Measurements from ENCODE around the gene NFYA.

Gene NFYA

GRCh38 chr6:41072836-41073202 is at the start of gene NFYA:
TSS of gene NFYA (plus strand) at chr6:41072974. CDS start at chr6:41079090, 6,116 bp downstream.
- peak; percentile 100 for DNase-seq

- no peak for DNase-seq
These were observed 49.7 kb upstream of the NFYA start for GRCh38 chr6:41023114-41023513.

- peak; percentile 37 for DNase-seq
These were observed 46.7 kb upstream of the NFYA start for GRCh38 chr6:41025966-41026530.

- no peak for DNase-seq
These were observed 45.5 kb upstream of the NFYA start for GRCh38 chr6:41027241-41027640.

- no peak for DNase-seq
These were observed 44.8 kb upstream of the NFYA start for GRCh38 chr6:41027799-41028560.

- no peak for DNase-seq
These were observed 44.0 kb upstream of the NFYA start for GRCh38 chr6:41028561-41029412.

GRCh38 chr6:41032830-41033229 is 39.9 kb upstream of the NFYA start:
- no peak for DNase-seq

GRCh38 chr6:41033776-41034175 is 39.0 kb upstream of the NFYA start:
- DNase-seq: no peak

GRCh38 chr6:41036186-41036585 is 36.6 kb upstream of the NFYA start:
- no peak for DNase-seq

- DNase-seq: no peak
These were observed 36.2 kb upstream of the NFYA start for GRCh38 chr6:41036601-41037000.

GRCh38 chr6:41037107-41037900 is 35.5 kb upstream of the NFYA start:
- DNase-seq: no peak

GRCh38 chr6:41038205-41038604 is 34.6 kb upstream of the NFYA start:
- DNase-seq: no peak

- no peak for DNase-seq
These were observed 33.4 kb upstream of the NFYA start, which contains the start of gene UNC5CL for GRCh38 chr6:41039060-41039998. TSS of gene UNC5CL (minus strand) at chr6:41039221. CDS start at chr6:41035074, 4,147 bp downstream.

GRCh38 chr6:41040101-41040939 is 32.5 kb upstream of the NFYA start:
- no peak for DNase-seq

- DNase-seq: no peak
These were observed 31.7 kb upstream of the NFYA start for GRCh38 chr6:41040940-41041536.

GRCh38 chr6:41042226-41043055 is 30.3 kb upstream of the NFYA start, which contains the start of gene TSPO2:
TSS of gene TSPO2 (plus strand) at chr6:41042467. CDS start at chr6:41042986, 519 bp downstream.
- no peak for DNase-seq

- no peak for DNase-seq
These were observed 29.6 kb upstream of the NFYA start for GRCh38 chr6:41043151-41043550.

- no peak for DNase-seq
These were observed 27.1 kb upstream of the NFYA start for GRCh38 chr6:41045664-41046063.

GRCh38 chr6:41046084-41046483 is 26.7 kb upstream of the NFYA start:
- DNase-seq: no peak
